GM23248 (cell line): Measurements from ENCODE around the gene SLC22A13.

ENCODE experiments used
- EZH2 ChIP-seq: fragments of 200-600 bp; sonication (generic); IDR thresholded peaks from 2 replicates; pipeline ENCODE4 v1.6.1; 2018; ENCODE audit warnings: antibody characterized with exemption, mild to moderate bottlenecking; ENCODE audit not compliant: insufficient read depth, poor library complexity, severe bottlenecking
- EZH2phosphoT487 ChIP-seq: fragments of 200-600 bp; sonication (generic); IDR thresholded peaks from 2 replicates; pipeline ENCODE4 v1.6.1; 2018; ENCODE audit warnings: antibody characterized with exemption, moderate library complexity, mild to moderate bottlenecking, low read depth; ENCODE audit not compliant: insufficient read depth

- TF ChIP-seq EZH2 (no peak), EZH2phosphoT487 (no peak)
Observed at GRCh38 chr3:38224357-38224756, 41.3 kb upstream of the SLC22A13 start.
